WTC11 (cell line): ENCODE measurements around the gene FBXO21. TPM values are rescaled to one million over a fixed set of nuclear protein-coding genes. Genes with fewer than 3 reads are reported as not detected.

ENCODE experiments used
- ATAC-seq: fragments of 200-7000 bp; cut with Tn5 transposase; 2 replicates; pipeline ENCODE4 v1.10.0; 2021; ENCODE audit warnings: mild to moderate bottlenecking, moderate library complexity
- CTCF ChIA-PET: fragments of 300-600 bp; sonication (Branson Sonifier 250); formaldehyde crosslinking; loops from one replicate; lab custom pipeline; 2021; ENCODE audit warnings: antibody characterized with exemption; lab: Charles Lee
- POLR2A ChIA-PET: fragments of 350-600 bp; sonication (Branson Sonifier 250); formaldehyde crosslinking; loops from one replicate; lab custom pipeline; 2021; ENCODE audit warnings: antibody characterized with exemption; lab: Charles Lee
- DNase-seq: peaks from one replicate; pipeline ENCODE4 v3.0.0; 2021; ENCODE audit warnings: low spot score
- H3K27ac Mint-ChIP-seq: 2 replicates; pipeline ENCODE4 v1.8.0; 2021; ENCODE audit warnings: mixed read lengths
- H3K27me3 Mint-ChIP-seq: 2 replicates; pipeline ENCODE4 v1.8.0; 2021; ENCODE audit warnings: low read depth, mild to moderate bottlenecking, moderate library complexity, mixed read lengths
- H3K36me3 Mint-ChIP-seq: 2 replicates; pipeline ENCODE4 v1.8.0; 2021; ENCODE audit warnings: mixed read lengths
- H3K4me1 Mint-ChIP-seq: 2 replicates; pipeline ENCODE4 v1.8.0; 2022; ENCODE audit warnings: mixed read lengths
- H3K4me3 Mint-ChIP-seq: 2 replicates; pipeline ENCODE4 v1.8.0; 2021; ENCODE audit warnings: mild to moderate bottlenecking, moderate library complexity, mixed read lengths
- H3K9me3 Mint-ChIP-seq: 2 replicates; pipeline ENCODE4 v1.8.0; 2021; ENCODE audit warnings: mixed read lengths
- AR ChIP-seq: fragments of 250-450 bp; sonication (Bioruptor Pico); IDR thresholded peaks from 2 replicates; pipeline ENCODE4 v1.9.0; 2021; ENCODE audit warnings: mild to moderate bottlenecking
- ATF6 ChIP-seq: sonication (generic); formaldehyde crosslinking; IDR thresholded peaks from 2 replicates; pipeline ENCODE4 v1.8.1; 2023; ENCODE audit warnings: mild to moderate bottlenecking, missing genetic modification reagents
- CREB1 ChIP-seq: sonication (generic); formaldehyde crosslinking; IDR thresholded peaks from 2 replicates; pipeline ENCODE4 v1.8.0; 2023; ENCODE audit warnings: mild to moderate bottlenecking, missing genetic modification reagents
- CTCF ChIP-seq: fragments of 200-600 bp; IDR thresholded peaks from 2 replicates; pipeline ENCODE4 v1.8.0; 2022; ENCODE audit warnings: antibody characterized with exemption
- E2F1 ChIP-seq: sonication (generic); formaldehyde crosslinking; IDR thresholded peaks from 2 replicates; pipeline ENCODE4 v1.8.0; 2022; ENCODE audit warnings: mild to moderate bottlenecking, missing genetic modification reagents
- ELF4 ChIP-seq: sonication (generic); formaldehyde crosslinking; IDR thresholded peaks from 2 replicates; pipeline ENCODE4 v1.8.1; 2022; ENCODE audit warnings: low read depth, mild to moderate bottlenecking, moderate library complexity, missing genetic modification reagents
- ERG ChIP-seq: fragments of 250-450 bp; sonication (Bioruptor Pico); IDR thresholded peaks from 2 replicates; pipeline ENCODE4 v1.8.0; 2021; ENCODE audit warnings: mild to moderate bottlenecking
- FOXK1 ChIP-seq: sonication (generic); formaldehyde crosslinking; IDR thresholded peaks from 2 replicates; pipeline ENCODE4 v1.8.0; 2022; ENCODE audit warnings: mild to moderate bottlenecking, moderate library complexity, missing genetic modification reagents
- GRHL2 ChIP-seq: fragments of 250-450 bp; sonication (Bioruptor Pico); IDR thresholded peaks from 2 replicates; pipeline ENCODE4 v1.8.0; 2022; ENCODE audit warnings: mild to moderate bottlenecking, moderate library complexity; ENCODE audit not compliant: insufficient replicate concordance, severe bottlenecking
- KAT7 ChIP-seq: sonication (generic); formaldehyde crosslinking; IDR thresholded peaks from 2 replicates; pipeline ENCODE4 v1.8.1; 2023; ENCODE audit warnings: missing genetic modification reagents, mild to moderate bottlenecking, borderline replicate concordance
- MXD4 ChIP-seq: fragments of 250-450 bp; sonication (Bioruptor Pico); IDR thresholded peaks from 2 replicates; pipeline ENCODE4 v1.8.0; 2021; ENCODE audit warnings: mild to moderate bottlenecking, moderate library complexity, borderline replicate concordance
- NR1H2 ChIP-seq: sonication (generic); formaldehyde crosslinking; IDR thresholded peaks from 2 replicates; pipeline ENCODE4 v1.9.0; 2021; ENCODE audit warnings: mild to moderate bottlenecking, moderate library complexity, missing genetic modification reagents
- OVOL2 ChIP-seq: fragments of 250-450 bp; sonication (Bioruptor Pico); IDR thresholded peaks from 2 replicates; pipeline ENCODE4 v1.9.0; 2021; ENCODE audit warnings: mild to moderate bottlenecking, borderline replicate concordance
- RELA ChIP-seq: sonication (generic); formaldehyde crosslinking; IDR thresholded peaks from 2 replicates; pipeline ENCODE4 v1.8.1; 2022; ENCODE audit warnings: missing genetic modification reagents, mild to moderate bottlenecking, borderline replicate concordance
- SMAD4 ChIP-seq: sonication (generic); formaldehyde crosslinking; IDR thresholded peaks from 2 replicates; pipeline ENCODE4 v1.8.0; 2022; ENCODE audit warnings: mild to moderate bottlenecking, missing genetic modification reagents
- TEAD4 ChIP-seq: sonication (generic); formaldehyde crosslinking; IDR thresholded peaks from 2 replicates; pipeline ENCODE4 v1.8.0; 2022; ENCODE audit warnings: mild to moderate bottlenecking, missing genetic modification reagents
- USF1 ChIP-seq: sonication (generic); formaldehyde crosslinking; IDR thresholded peaks from 2 replicates; pipeline ENCODE4 v1.8.0; 2022; ENCODE audit warnings: mild to moderate bottlenecking, missing genetic modification reagents
- ZBTB43 ChIP-seq: sonication (generic); formaldehyde crosslinking; IDR thresholded peaks from 2 replicates; pipeline ENCODE4 v1.8.1; 2023; ENCODE audit warnings: mild to moderate bottlenecking, missing genetic modification reagents
- ZNF263 ChIP-seq: sonication (generic); formaldehyde crosslinking; IDR thresholded peaks from 2 replicates; pipeline ENCODE4 v1.8.1; 2022; ENCODE audit warnings: low read depth, mild to moderate bottlenecking, moderate library complexity, missing genetic modification reagents
- ZNF512 ChIP-seq: sonication (generic); formaldehyde crosslinking; IDR thresholded peaks from 2 replicates; pipeline ENCODE4 v1.8.1; 2022; ENCODE audit warnings: missing genetic modification reagents, borderline replicate concordance
- total RNA-seq: library from RNA; stranded (reverse); gene quantifications from 3 replicates; pipeline ENCODE4 v1.2.3, GENCODE V29; 2021

FBXO21 gene
- total RNA-seq, 1 experiment from 2014 or later: 60.3 TPM

GRCh38 chr12:117212563-117213190 is 22.4 kb upstream of the FBXO21 start:
- no peaks in the 10 kb centered on the region for H3K36me3 Mint-ChIP-seq
- peak; percentile 80 for DNase-seq
- H3K4me3 Mint-ChIP-seq: no peak overlapping the region
- POLR2A ChIA-PET: no interaction called here
- ATAC-seq: peak; percentile 84
- H3K4me1 Mint-ChIP-seq: peaks cover 13% of the 10 kb centered on the region
- no peaks in the 10 kb centered on the region; the same call in 1 of the 2 replicates for H3K27me3 Mint-ChIP-seq
- CTCF ChIA-PET: interaction anchor here (0.6 to 3.1 kb wide), 17 partner anchors 15 to 644 kb away, joined by 3 to 22 read pairs (median 6); partner anchors contain the start of gene NOS1
- no peaks in the 10 kb centered on the region for H3K9me3 Mint-ChIP-seq
- TF ChIP-seq FOXK1 (CRISPR knock-in tag) (no peak), TEAD4 (CRISPR knock-in tag) (no peak), SMAD4 (CRISPR knock-in tag) (no peak), RELA (CRISPR knock-in tag) (no peak), OVOL2 (CRISPR knock-in tag) (no peak), MXD4 (CRISPR knock-in tag) (no peak), CTCF (peak; percentile 70), ZNF263 (no peak)
- H3K27ac Mint-ChIP-seq: 0 out of 2 replicates have a peak overlapping the region, but pooled peaks have one; percentile 11

- H3K27me3 Mint-ChIP-seq: no peaks in the 10 kb centered on the region; the same call in 1 of the 2 replicates
- peaks cover 17% of the 10 kb centered on the region for H3K4me1 Mint-ChIP-seq
- CTCF ChIA-PET: interaction anchor here (0.8 to 3.1 kb wide), 7 partner anchors 17 to 640 kb away, joined by 3 to 12 read pairs (median 4); no protein-coding TSS in a partner anchor
- no peak overlapping the region for H3K27ac Mint-ChIP-seq
- no peaks in the 10 kb centered on the region for H3K36me3 Mint-ChIP-seq
- H3K4me3 Mint-ChIP-seq: no peak overlapping the region
- H3K9me3 Mint-ChIP-seq: no peaks in the 10 kb centered on the region
- no peak for DNase-seq
- POLR2A ChIA-PET: no interaction called here
- no peak for ATAC-seq
- TF ChIP-seq ATF6 (CRISPR knock-in tag) (no peak), GRHL2 (CRISPR knock-in tag) (no peak), NR1H2 (CRISPR knock-in tag) (no peak), ZNF263 (no peak), ZNF512 (CRISPR knock-in tag) (no peak), KAT7 (CRISPR knock-in tag) (no peak), AR (CRISPR knock-in tag) (no peak), ZBTB43 (CRISPR knock-in tag) (no peak), ERG (CRISPR knock-in tag) (no peak), CREB1 (CRISPR knock-in tag) (no peak), ELF4 (CRISPR knock-in tag) (no peak), USF1 (CRISPR knock-in tag) (no peak), E2F1 (CRISPR knock-in tag) (no peak)
Observed at GRCh38 chr12:117210266-117210918, 20.1 kb upstream of the FBXO21 start.
